ENCODE results near the gene PLET1. TPM values are rescaled to one million over a fixed set of nuclear protein-coding genes. Genes with fewer than 3 reads are reported as not detected.

PLET1 gene
- total and polyA plus RNA-seq, 2 donors (not counting 1 experiment from before 2014, with no cell fraction given): not detected

- intact Hi-C loops (cut with micrococcal nuclease): no loop called here
- Histone ChIP-seq H3K79me2 (ENCODE audit: control insufficient read depth, insufficient read depth, low read length) (no peaks in the 10 kb centered on the region), H3K27ac (ENCODE audit: low read length in 2 of 2) (no peak overlapping the region), H3K27me3 (replicated peaks in 1 of 4; ENCODE audit: control extremely low read depth in 1 of 4, control insufficient read depth in 3 of 4, insufficient read depth in 4 of 4, low read length in 3 of 4) (peaks cover 0 to 2% (median 0%) of the 10 kb centered on the region in 4 experiments), H3K9me3 (ENCODE audit: control extremely low read depth in 1 of 3, control insufficient read depth in 2 of 3, insufficient read depth in 1 of 3, low read length in 2 of 3) (peaks cover 0 to 2% (median 0%) of the 10 kb centered on the region in 3 donors), H2AFZ (ENCODE audit: insufficient read depth, low read depth, low read length, poor library complexity, severe bottlenecking) (no peak overlapping the region), H3K4me3 (ENCODE audit: control extremely low read depth in 1 of 5, extremely low read depth in 1 of 5, insufficient read depth in 1 of 5, low read depth in 2 of 5, low read length in 4 of 5) (no peak overlapping the region), H3K4me2 (replicated peaks; ENCODE audit: low read depth, low read length, poor library complexity, severe bottlenecking) (no peak overlapping the region), H3K9ac (ENCODE audit: low read length) (no peak overlapping the region), H4K20me1 (ENCODE audit: control insufficient read depth, insufficient read depth, low read length, poor library complexity, severe bottlenecking) (no peaks in the 10 kb centered on the region), H3K36me3 (replicated peaks in 1 of 2; ENCODE audit: control extremely low read depth in 1 of 2, control insufficient read depth in 1 of 2, extremely low read depth in 1 of 2, insufficient read depth in 2 of 2, low read length in 1 of 2) (no peaks in the 10 kb centered on the region), H3K4me1 (ENCODE audit: control insufficient read depth in 2 of 2, insufficient read depth in 2 of 2, low read length in 2 of 2) (no peaks in the 10 kb centered on the region)
- DNase-seq: no peak
- WGBS (ENCODE audit: insufficient coverage): no CpG with 5 or more reads among the region's 2 CpGs
- no peak for ATAC-seq (ENCODE audit: low read depth)
- Mint-ChIP-seq H3K4me1 (peaks cover 8% of the 10 kb centered on the region), H3K9me3 (ENCODE audit: insufficient read depth) (no peaks in the 10 kb centered on the region), H3K27me3 (peaks cover 18% of the 10 kb centered on the region), H3K27ac (no peak overlapping the region), H3K4me3 (no peak overlapping the region)
- POLR2A ChIA-PET: no interaction called here
- TF ChIP-seq CTCF (IDR thresholded peaks at IDR 0.05): no peak
- CTCF ChIA-PET: interaction anchor here (1.0 kb wide), 1 partner anchor 69 kb away, joined by 3 read pairs; no protein-coding TSS in a partner anchor
Observed at GRCh38 chr11:112211536-112211935, 49.1 kb downstream of the PLET1 start.

- H3K9me3 ChIP-seq (ENCODE audit: control extremely low read depth in 1 of 3, control insufficient read depth in 2 of 3, insufficient read depth in 1 of 3, low read length in 2 of 3): peaks cover 0 to 2% (median 0%) of the 10 kb centered on the region in 3 donors
- Mint-ChIP-seq H3K27me3 (peaks cover 18% of the 10 kb centered on the region), H3K27ac (no peak overlapping the region), H3K4me1 (peaks cover 8% of the 10 kb centered on the region), H3K9me3 (ENCODE audit: insufficient read depth) (no peaks in the 10 kb centered on the region), H3K4me3 (no peak overlapping the region)
- H3K79me2 ChIP-seq (ENCODE audit: control insufficient read depth, insufficient read depth, low read length): no peaks in the 10 kb centered on the region
- H3K27ac ChIP-seq (ENCODE audit: low read length in 2 of 2): no peak overlapping the region
- H3K27me3 ChIP-seq (replicated peaks in 1 of 4; ENCODE audit: control extremely low read depth in 1 of 4, control insufficient read depth in 3 of 4, insufficient read depth in 4 of 4, low read length in 3 of 4): peaks cover 0 to 2% (median 0%) of the 10 kb centered on the region in 4 experiments
- TF ChIP-seq EZH2 (IDR thresholded peaks at IDR 0.05; ENCODE audit: borderline replicate concordance, insufficient read depth, low read depth, low read length, poor library complexity, severe bottlenecking): no peak
- TF ChIP-seq CTCF (IDR thresholded peaks at IDR 0.05): no peak
- no CpG with 5 or more reads among the region's 1 CpG for WGBS (ENCODE audit: insufficient coverage)
- H4K20me1 ChIP-seq (ENCODE audit: control insufficient read depth, insufficient read depth, low read length, poor library complexity, severe bottlenecking): no peaks in the 10 kb centered on the region
- CTCF ChIA-PET: no interaction called here
- DNase-seq: no peak
- H3K4me3 ChIP-seq (ENCODE audit: control extremely low read depth in 1 of 5, extremely low read depth in 1 of 5, insufficient read depth in 1 of 5, low read depth in 2 of 5, low read length in 4 of 5): no peak overlapping the region
- POLR2A ChIA-PET: no interaction called here
- intact Hi-C loops (cut with micrococcal nuclease): no loop called here
- no peak overlapping the region for H3K4me2 ChIP-seq (replicated peaks; ENCODE audit: low read depth, low read length, poor library complexity, severe bottlenecking)
- no peak overlapping the region for H2AFZ ChIP-seq (ENCODE audit: insufficient read depth, low read depth, low read length, poor library complexity, severe bottlenecking)
- H3K9ac ChIP-seq (ENCODE audit: low read length): no peak overlapping the region
- no peak for ATAC-seq (ENCODE audit: low read depth)
- no peaks in the 10 kb centered on the region for H3K36me3 ChIP-seq (replicated peaks in 1 of 2; ENCODE audit: control extremely low read depth in 1 of 2, control insufficient read depth in 1 of 2, extremely low read depth in 1 of 2, insufficient read depth in 2 of 2, low read length in 1 of 2)
- no peaks in the 10 kb centered on the region for H3K4me1 ChIP-seq (ENCODE audit: control insufficient read depth in 2 of 2, insufficient read depth in 2 of 2, low read length in 2 of 2)
Observed at GRCh38 chr11:112210890-112211289, 49.8 kb downstream of the PLET1 start.

All from B cell (primary cell).